CD4-positive, alpha-beta T cell treated with Interleukin-4 for 4 hours (primary cell): ENCODE measurements around the gene LTBP4.
A peak's percentile ranks its signal among the peaks of the same experiment; 100 is the strongest.
"Not testable (repeated sequence)": the region's sequence is repeated elsewhere in the genome, so short reads cannot be mapped to it uniquely, and the experiment has no call there.

Source experiments
- DNase-seq: peaks from one replicate; pipeline ENCODE4 v3.0.0-alpha.2; 2020

Gene LTBP4

GRCh38 chr19:40578442-40578908 lies 22.7 kb upstream of the LTBP4 start:
- no peak for DNase-seq

GRCh38 chr19:40580619-40581018 lies 20.6 kb upstream of the LTBP4 start:
- DNase-seq: no peak

DNA sequence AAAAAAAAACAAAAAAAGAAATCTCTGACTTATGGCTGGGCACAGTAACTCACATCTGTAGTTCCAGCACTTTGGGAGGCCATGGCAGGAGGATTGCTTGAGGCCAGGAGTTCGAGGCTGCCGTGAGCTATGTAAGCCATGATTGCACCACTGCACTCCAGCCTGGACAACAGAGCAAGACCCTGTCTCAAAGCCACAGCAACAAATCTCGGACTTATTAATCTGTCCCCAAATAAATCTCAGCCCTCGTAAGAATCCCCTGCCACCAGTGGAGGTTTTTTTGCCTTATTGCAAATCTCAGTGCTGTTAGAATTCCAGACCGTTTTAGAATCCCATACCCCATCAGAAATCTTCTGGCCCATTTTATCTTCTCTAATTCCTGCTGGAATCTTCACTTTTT lies 19.6 kb upstream of the LTBP4 start:
- DNase-seq: no peak

DNA sequence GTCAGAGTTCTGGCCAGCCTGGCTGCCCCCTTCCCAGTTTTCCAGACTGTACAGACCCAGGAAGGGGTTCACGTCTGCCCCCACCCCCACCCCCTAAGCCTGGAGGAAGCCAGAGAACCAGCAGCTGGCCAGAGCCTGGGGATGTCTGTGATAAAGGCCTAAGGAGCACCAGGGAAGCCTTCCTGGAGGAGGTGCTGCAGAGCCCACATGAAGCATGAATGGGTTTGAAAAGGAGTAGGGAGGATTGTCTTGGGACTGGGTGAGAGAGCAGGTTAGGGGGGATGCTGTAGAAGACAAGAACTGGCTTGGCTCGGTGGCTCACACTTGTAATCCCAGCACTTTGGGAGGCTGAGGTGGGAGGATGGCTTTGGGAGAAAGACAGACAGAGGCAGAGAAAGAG lies 18.7 kb upstream of the LTBP4 start:
- no peak for DNase-seq

DNA sequence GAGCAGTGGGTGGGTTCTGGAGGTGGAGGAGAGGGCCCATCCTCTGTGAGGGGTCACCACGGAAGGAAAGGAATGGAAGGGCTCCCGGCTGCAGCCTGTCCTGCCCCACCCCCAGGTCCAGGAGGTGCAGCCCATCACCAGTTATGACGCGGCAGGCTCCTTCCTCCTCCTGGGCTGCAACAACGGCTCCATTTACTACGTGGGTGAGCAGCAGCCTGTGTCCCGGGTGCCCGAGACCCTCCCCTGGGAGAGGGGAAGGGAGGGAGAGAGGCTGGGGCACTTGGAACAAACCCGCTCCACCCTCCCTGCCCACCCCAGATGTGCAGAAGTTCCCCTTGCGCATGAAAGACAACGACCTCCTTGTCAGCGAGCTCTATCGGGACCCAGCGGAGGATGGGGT lies 17.9 kb upstream of the LTBP4 start:
- DNase-seq: no peak

GRCh38 chr19:40584007-40584406 lies 17.2 kb upstream of the LTBP4 start:
- DNase-seq: no peak

GRCh38 chr19:40585241-40585981 lies 15.8 kb upstream of the LTBP4 start:
- DNase-seq: no peak

GRCh38 chr19:40585982-40586422 lies 15.2 kb upstream of the LTBP4 start:
- no peak for DNase-seq

GRCh38 chr19:40586611-40587010 lies 14.6 kb upstream of the LTBP4 start:
- DNase-seq: no peak

DNA sequence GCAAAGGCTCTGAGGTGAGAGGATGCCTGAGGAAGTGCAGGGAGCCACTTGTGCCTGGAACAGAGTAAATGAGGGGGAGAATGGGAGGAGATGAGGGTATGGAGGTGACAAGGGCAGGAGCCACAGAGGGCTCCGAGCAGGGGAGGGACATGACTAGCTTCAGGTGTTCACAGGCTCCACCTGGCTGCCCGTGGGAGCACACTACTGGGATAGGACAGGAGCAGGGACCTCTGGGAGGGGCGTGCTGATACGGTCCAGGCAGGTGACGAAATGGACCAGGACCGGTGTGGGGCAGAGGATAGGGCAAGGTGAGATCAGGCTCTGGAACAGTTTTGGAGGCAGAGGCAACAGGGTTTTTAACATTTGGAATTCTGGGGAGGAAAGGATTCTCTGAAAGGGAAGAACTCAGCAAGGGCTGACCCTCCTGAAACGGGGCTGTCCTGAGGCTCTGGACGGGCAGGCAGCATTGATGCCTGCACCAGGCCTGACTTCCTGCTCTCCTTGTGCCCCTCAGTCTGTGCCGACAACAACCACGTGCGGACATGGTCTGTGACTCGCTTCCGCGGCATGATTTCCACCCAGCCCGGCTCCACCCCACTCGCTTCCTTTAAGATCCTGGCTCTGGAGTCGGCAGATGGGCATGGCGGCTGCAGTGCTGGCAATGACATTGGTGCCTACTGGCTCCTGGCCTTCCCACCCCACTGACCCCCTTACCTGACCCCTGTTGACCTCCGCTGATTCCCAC lies 12.9 kb upstream of the LTBP4 start:
- no peak for DNase-seq

DNA sequence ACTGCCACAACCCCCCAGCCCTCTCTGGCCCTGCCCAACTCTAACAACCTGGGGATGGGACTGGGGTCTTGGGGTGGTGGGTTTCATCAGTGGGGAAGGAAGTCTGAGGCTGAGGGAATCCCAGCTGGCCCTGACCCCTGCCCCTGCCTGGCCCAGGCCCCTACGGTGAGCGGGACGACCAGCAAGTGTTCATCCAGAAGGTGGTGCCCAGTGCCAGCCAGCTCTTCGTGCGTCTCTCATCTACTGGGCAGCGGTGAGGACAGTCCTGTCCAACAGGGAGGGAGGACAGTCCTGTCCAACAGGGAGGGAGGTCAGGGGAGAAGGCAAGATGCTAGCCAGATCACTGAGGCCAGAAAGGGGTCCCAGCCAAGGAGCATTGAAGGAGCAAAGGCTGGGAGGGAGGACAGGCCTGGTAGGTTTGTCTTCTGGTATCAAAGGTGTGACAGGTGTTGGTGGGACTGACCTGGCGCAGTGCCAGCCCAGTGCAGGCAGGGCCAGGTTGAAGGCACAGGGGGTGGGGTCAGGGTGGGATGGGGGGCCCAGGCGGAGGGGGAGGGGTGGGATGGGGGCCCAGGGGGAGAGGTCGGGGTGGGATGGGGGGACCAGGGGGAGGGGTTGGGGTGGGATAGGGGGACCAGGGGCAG lies 12.1 kb upstream of the LTBP4 start:
- no peak for DNase-seq

GRCh38 chr19:40589591-40590429 lies 11.4 kb upstream of the LTBP4 start:
- no peak for DNase-seq

- no peak for DNase-seq
These were observed 10.5 kb upstream of the LTBP4 start for GRCh38 chr19:40590464-40591265.

DNA sequence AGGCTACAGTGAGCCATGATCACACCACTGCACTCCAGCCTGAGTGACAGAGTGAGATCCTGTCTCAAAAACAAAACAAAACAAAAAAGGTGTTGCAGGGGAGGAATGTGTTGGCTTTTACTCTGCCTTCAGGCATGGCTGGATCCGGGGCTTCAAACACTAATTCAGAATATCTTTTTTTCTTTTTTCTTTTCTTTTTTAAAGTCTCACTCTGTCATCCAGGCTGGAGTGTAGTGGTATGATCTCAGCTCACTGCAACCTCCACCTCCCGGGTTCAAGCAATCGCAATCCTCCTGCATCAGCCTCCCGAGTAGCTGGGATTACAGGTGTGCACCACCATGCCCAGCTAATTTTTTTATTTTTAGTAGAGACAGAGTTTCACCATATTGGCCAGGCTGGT lies 9.4 kb upstream of the LTBP4 start:
- not testable (repeated sequence) for DNase-seq

GRCh38 chr19:40592170-40592569 lies 9.0 kb upstream of the LTBP4 start:
- peak; percentile 34 for DNase-seq

- DNase-seq: no peak
These were observed 6.9 kb upstream of the LTBP4 start for GRCh38 chr19:40594255-40594654.

DNA sequence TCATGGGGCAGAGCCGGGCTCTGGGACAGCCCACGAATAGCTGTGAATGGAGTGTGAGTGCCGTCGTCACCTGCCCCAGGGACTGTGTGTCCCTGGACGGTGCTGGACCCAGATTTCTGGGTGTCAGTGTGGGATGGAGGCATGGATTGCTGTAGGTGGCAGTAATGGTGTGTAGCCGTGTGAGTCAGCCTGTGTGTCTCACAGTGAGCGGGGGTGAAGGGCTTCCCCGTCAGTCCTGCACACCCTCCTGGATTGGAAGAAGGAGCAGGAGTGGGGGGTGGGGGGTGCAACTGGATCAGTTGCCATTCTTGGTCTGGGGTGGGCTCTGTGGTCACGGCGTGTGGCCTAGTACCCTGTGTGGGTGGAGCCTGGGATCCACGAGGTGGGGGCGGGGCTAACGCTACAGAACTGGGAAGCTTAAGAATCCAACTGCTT lies 6.5 kb upstream of the LTBP4 start:
- no peak for DNase-seq

DNA sequence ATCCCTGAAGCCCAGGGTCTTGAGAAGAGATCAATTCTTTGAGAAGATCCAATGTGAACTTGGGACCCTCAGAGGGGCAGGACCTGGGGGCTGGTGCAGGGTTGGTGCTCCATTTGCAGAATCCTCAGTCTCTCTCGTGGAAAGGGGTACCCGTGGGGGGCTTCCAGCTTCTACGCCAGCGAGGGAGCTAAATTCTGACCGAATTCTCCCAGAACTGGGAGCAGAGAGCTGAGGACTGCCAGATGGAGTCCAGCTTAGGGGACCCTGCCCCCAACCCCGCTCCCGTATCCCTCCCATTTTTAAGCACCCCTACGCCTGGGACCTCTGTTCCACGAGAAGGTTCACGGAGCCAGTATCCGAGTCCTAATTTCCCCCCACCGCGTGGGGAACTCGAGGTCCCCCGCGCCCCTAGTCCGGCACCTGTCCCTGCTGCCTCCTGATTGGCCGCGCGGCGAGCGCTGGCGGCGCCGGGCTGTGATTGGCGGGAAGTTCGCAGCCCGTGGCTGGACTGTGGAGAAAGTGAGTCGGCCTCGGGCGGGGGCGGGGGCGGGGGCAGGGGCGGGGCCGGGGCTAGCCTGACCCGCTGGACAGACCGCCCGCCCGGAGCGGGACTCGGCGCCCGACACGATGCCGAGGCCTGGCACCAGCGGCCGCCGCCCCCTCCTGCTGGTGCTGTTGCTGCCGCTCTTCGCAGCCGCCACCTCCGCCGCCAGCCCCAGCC lies 4.4 kb upstream of the LTBP4 start:
- DNase-seq: no peak

GRCh38 chr19:40597329-40597838 lies 3.8 kb upstream of the LTBP4 start:
- DNase-seq: no peak

GRCh38 chr19:40598121-40598917 lies 2.9 kb upstream of the LTBP4 start:
- DNase-seq: peak; percentile 72
